Measurements from ENCODE around the gene PDXP.
A peak's percentile ranks its signal among the peaks of the same experiment; 100 is the strongest.
"Not testable (repeated sequence)": the region's sequence is repeated elsewhere in the genome, so short reads cannot be mapped to it uniquely, and the experiment has no call there.

PDXP gene

GRCh38 chr22:37658133-37659065 lies at the start of gene PDXP:
PDXP (plus strand) TSS chr22:37658723; CDS start chr22:37658783, 60 bp downstream.
- no peaks in the 10 kb centered on the region for H3K27me3 ChIP-seq (ENCODE audit: control insufficient read depth in 2 of 2, insufficient read depth in 2 of 2, low read length in 2 of 2)
- peaks cover 1 to 6% of the 10 kb centered on the region in 2 donors for H3K36me3 ChIP-seq (ENCODE audit: control insufficient read depth in 2 of 2, insufficient read depth in 2 of 2, low read length in 2 of 2)
- peak within 1 kb of the TSS; percentile 65 to 84 for H3K9ac ChIP-seq (ENCODE audit: low read depth in 1 of 2, low read length in 2 of 2)
- H3K9me3 ChIP-seq (ENCODE audit: control insufficient read depth in 2 of 2, low read length in 2 of 2): no peaks in the 10 kb centered on the region
- peak within 1 kb of the TSS; percentile 79 for H3K4me3 ChIP-seq (ENCODE audit: low read length in 2 of 2)
- peaks cover 38 to 50% of the 10 kb centered on the region in 2 donors for H3K4me1 ChIP-seq (ENCODE audit: control insufficient read depth in 2 of 2, insufficient read depth in 2 of 2, low read length in 2 of 2)
- peak within 1 kb of the TSS; percentile 88 to 91 for H3K27ac ChIP-seq (ENCODE audit: low read depth in 2 of 2, low read length in 2 of 2)

GRCh38 chr22:37609240-37610152 lies 49.0 kb upstream of the PDXP start:
- peak overlapping the region; percentile 95 for H3K27ac ChIP-seq (ENCODE audit: low read depth in 2 of 2, low read length in 2 of 2)
- H3K36me3 ChIP-seq (ENCODE audit: control insufficient read depth in 2 of 2, insufficient read depth in 2 of 2, low read length in 2 of 2): peaks cover 5% of the 10 kb centered on the region in 2 donors
- peaks cover 20 to 34% of the 10 kb centered on the region in 2 donors for H3K4me1 ChIP-seq (ENCODE audit: control insufficient read depth in 2 of 2, insufficient read depth in 2 of 2, low read length in 2 of 2)
- no peaks in the 10 kb centered on the region for H3K27me3 ChIP-seq (ENCODE audit: control insufficient read depth in 2 of 2, insufficient read depth in 2 of 2, low read length in 2 of 2)
- peak overlapping the region; percentile 82 to 83 for H3K9ac ChIP-seq (ENCODE audit: low read depth in 1 of 2, low read length in 2 of 2)
- H3K4me3 ChIP-seq (ENCODE audit: low read length in 2 of 2): peak overlapping the region; percentile 71 to 90
- H3K9me3 ChIP-seq (ENCODE audit: control insufficient read depth in 2 of 2, low read length in 2 of 2): no peaks in the 10 kb centered on the region

DNA sequence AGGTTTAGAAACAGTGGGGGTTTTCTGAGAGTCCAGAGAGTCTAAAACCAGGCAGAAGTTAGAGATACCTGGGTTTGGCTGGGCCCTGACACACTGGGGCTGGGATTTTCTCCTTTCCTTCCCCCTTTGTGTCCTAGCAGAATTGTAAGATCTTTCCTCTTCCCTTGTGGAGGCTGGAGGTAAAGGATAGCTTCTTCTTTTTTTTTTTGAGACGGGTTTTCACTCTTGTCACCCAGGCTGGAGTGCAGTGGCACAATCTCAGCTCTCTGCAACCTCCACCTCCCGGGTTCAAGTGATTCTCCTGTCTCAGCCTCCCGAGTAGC lies 48.4 kb upstream of the PDXP start:
- Histone ChIP-seq H3K4me1 (ENCODE audit: control insufficient read depth in 2 of 2, insufficient read depth in 2 of 2, low read length in 2 of 2) (peaks cover 20 to 34% of the 10 kb centered on the region in 2 donors), H3K27ac (ENCODE audit: low read depth in 2 of 2, low read length in 2 of 2) (peak overlapping the region; percentile 95), H3K9ac (ENCODE audit: low read depth in 1 of 2, low read length in 2 of 2) (peak overlapping the region; percentile 82 to 83), H3K4me3 (ENCODE audit: low read length in 2 of 2) (peak overlapping the region; percentile 71 to 90)
- not testable (repeated sequence) for H3K36me3 ChIP-seq (ENCODE audit: control insufficient read depth in 2 of 2, insufficient read depth in 2 of 2, low read length in 2 of 2); H3K9me3 ChIP-seq (ENCODE audit: control insufficient read depth in 2 of 2, low read length in 2 of 2); H3K27me3 ChIP-seq (ENCODE audit: control insufficient read depth in 2 of 2, insufficient read depth in 2 of 2, low read length in 2 of 2)

DNA sequence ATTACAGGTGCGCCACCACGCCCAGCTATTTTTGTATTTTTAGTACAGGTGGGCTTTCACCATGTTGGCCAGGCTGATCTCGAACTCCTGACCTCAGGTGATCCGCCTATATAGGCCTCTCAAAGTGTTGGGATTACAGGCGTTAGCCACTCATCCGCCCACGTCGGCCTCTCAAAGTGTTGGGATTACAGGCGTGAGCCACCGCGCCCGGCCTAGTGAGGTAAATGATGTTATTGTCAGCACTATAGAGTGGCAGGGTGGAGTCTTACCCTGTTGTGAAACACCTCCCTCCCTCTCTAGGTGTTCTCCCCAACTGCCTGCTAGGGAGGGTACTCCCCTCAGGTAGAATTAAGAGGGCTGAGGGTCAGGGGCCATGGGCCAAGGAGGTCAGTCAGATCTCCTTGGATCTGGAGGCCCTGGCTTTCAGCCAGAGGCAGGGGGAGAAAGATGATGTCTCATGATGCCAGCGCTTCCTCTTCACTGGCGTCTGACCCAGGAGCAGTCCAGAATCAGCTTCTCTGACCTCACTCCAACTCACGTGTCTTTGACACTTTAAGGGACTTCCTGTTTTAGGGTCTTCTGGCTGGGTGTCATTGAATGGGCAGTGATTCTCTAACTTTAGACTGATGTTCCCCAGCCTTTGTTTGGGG lies 47.9 kb upstream of the PDXP start:
- Histone ChIP-seq H3K36me3 (ENCODE audit: control insufficient read depth in 2 of 2, insufficient read depth in 2 of 2, low read length in 2 of 2) (peaks cover 5 to 6% of the 10 kb centered on the region in 2 donors), H3K4me1 (ENCODE audit: control insufficient read depth in 2 of 2, insufficient read depth in 2 of 2, low read length in 2 of 2) (peaks cover 16 to 30% of the 10 kb centered on the region in 2 donors), H3K9ac (ENCODE audit: low read depth in 1 of 2, low read length in 2 of 2) (peak overlapping the region in 1 of 2 donors; percentile 33), H3K4me3 (ENCODE audit: low read length in 2 of 2) (peak overlapping the region in 1 of 2 donors; percentile 90), H3K9me3 (ENCODE audit: control insufficient read depth in 2 of 2, low read length in 2 of 2) (no peaks in the 10 kb centered on the region), H3K27ac (ENCODE audit: low read depth in 2 of 2, low read length in 2 of 2) (peak overlapping the region; percentile 95), H3K27me3 (ENCODE audit: control insufficient read depth in 2 of 2, insufficient read depth in 2 of 2, low read length in 2 of 2) (no peaks in the 10 kb centered on the region)

DNA sequence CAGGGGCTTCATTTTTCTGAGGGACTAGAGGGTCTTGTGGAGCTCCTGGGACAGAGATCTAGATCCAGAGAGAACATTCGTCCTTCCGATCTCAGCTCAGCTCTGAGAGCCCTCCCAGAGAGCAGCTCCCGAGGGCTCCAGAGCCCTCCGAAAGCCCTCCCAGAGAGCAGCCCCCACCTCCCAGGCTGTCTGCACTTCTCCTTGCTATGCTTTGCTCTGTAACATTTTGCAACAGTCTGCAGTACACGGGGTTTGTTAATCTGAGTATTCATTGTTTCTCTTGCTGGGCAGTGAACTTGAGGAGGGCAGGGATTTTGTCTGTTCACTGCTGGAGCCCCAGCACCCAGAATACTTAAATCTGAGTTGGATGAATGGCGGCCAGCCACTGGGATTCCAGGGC lies 47.3 kb upstream of the PDXP start:
- H3K9me3 ChIP-seq (ENCODE audit: control insufficient read depth in 2 of 2, low read length in 2 of 2): no peaks in the 10 kb centered on the region
- H3K27me3 ChIP-seq (ENCODE audit: control insufficient read depth in 2 of 2, insufficient read depth in 2 of 2, low read length in 2 of 2): no peaks in the 10 kb centered on the region
- H3K36me3 ChIP-seq (ENCODE audit: control insufficient read depth in 2 of 2, insufficient read depth in 2 of 2, low read length in 2 of 2): peaks cover 8 to 9% of the 10 kb centered on the region in 2 donors
- peaks cover 16 to 30% of the 10 kb centered on the region in 2 donors for H3K4me1 ChIP-seq (ENCODE audit: control insufficient read depth in 2 of 2, insufficient read depth in 2 of 2, low read length in 2 of 2)
- peak overlapping the region in 1 of 2 donors; percentile 17 for H3K27ac ChIP-seq (ENCODE audit: low read depth in 2 of 2, low read length in 2 of 2)
- H3K9ac ChIP-seq (ENCODE audit: low read depth in 1 of 2, low read length in 2 of 2): no peak overlapping the region
- no peak overlapping the region for H3K4me3 ChIP-seq (ENCODE audit: low read length in 2 of 2)

DNA sequence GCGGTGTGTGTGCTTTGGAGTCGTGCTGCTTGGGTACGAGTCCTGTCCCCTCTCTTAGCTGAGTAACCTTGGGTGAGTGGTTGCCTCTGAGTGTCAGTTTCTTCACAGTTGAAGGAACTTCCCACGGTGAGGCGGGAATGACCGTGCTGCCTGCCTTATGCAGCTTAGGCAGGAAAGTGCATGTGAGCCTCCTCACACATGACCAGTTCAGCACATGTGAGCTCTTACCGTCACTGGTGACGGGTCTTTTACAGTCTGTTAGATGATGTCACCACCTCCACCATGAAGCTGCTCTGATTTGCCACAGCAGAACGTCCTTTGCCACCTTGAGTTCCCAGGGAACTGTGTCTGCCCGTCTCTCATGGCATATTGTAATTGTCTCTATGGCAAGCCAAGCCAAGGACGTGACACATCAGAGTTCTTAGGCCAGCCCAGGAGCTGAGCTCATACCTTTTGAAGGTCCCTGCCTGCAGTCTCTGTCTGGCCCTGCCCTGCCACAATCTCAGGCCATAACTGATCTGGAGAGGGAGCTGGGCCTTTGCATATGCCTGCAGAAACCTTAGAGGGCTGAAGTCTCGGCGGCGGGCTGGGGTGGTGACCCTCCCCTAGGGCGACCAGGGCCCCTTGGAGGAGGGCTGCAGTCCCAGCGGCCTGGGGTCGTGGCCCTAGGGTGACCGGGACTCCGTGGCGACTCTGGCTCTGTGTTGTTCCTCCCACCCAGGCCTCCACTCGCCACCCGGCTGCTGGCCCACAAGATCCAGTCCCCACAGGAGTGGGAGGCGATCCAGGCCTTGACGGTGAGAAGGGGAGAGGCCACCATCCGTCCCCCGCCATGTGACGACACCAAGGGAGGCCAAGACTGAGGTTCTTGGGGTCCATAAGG lies 42.1 kb upstream of the PDXP start:
- Histone ChIP-seq H3K27ac (ENCODE audit: low read depth in 2 of 2, low read length in 2 of 2) (no peak overlapping the region), H3K4me1 (ENCODE audit: control insufficient read depth in 2 of 2, insufficient read depth in 2 of 2, low read length in 2 of 2) (no peaks in the 10 kb centered on the region)

GRCh38 chr22:37617431-37617830 lies 41.1 kb upstream of the PDXP start:
- H3K27me3 ChIP-seq (ENCODE audit: control insufficient read depth in 2 of 2, insufficient read depth in 2 of 2, low read length in 2 of 2): no peaks in the 10 kb centered on the region
- peaks cover 45 to 50% of the 10 kb centered on the region in 2 donors for H3K36me3 ChIP-seq (ENCODE audit: control insufficient read depth in 2 of 2, insufficient read depth in 2 of 2, low read length in 2 of 2)
- no peaks in the 10 kb centered on the region for H3K4me1 ChIP-seq (ENCODE audit: control insufficient read depth in 2 of 2, insufficient read depth in 2 of 2, low read length in 2 of 2)
- H3K4me3 ChIP-seq (ENCODE audit: low read length in 2 of 2): no peak overlapping the region
- no peak overlapping the region for H3K9ac ChIP-seq (ENCODE audit: low read depth in 1 of 2, low read length in 2 of 2)
- no peaks in the 10 kb centered on the region for H3K9me3 ChIP-seq (ENCODE audit: control insufficient read depth in 2 of 2, low read length in 2 of 2)
- H3K27ac ChIP-seq (ENCODE audit: low read depth in 2 of 2, low read length in 2 of 2): no peak overlapping the region

More for the DNA sequence above, 42.1 kb upstream of the PDXP start:
- Histone ChIP-seq H3K9ac (ENCODE audit: low read depth in 1 of 2, low read length in 2 of 2) (no peak overlapping the region), H3K36me3 (ENCODE audit: control insufficient read depth in 2 of 2, insufficient read depth in 2 of 2, low read length in 2 of 2) (peaks cover 43 to 48% of the 10 kb centered on the region in 2 donors), H3K4me3 (ENCODE audit: low read length in 2 of 2) (no peak overlapping the region), H3K27me3 (ENCODE audit: control insufficient read depth in 2 of 2, insufficient read depth in 2 of 2, low read length in 2 of 2) (no peaks in the 10 kb centered on the region), H3K9me3 (ENCODE audit: control insufficient read depth in 2 of 2, low read length in 2 of 2) (no peaks in the 10 kb centered on the region)

- peaks cover 0 to 2% of the 10 kb centered on the region in 2 donors for H3K4me1 ChIP-seq (ENCODE audit: control insufficient read depth in 2 of 2, insufficient read depth in 2 of 2, low read length in 2 of 2)
- H3K9ac ChIP-seq (ENCODE audit: low read depth in 1 of 2, low read length in 2 of 2): no peak overlapping the region
- peaks cover 51 to 56% of the 10 kb centered on the region in 2 donors for H3K36me3 ChIP-seq (ENCODE audit: control insufficient read depth in 2 of 2, insufficient read depth in 2 of 2, low read length in 2 of 2)
- no peaks in the 10 kb centered on the region for H3K9me3 ChIP-seq (ENCODE audit: control insufficient read depth in 2 of 2, low read length in 2 of 2)
- no peaks in the 10 kb centered on the region for H3K27me3 ChIP-seq (ENCODE audit: control insufficient read depth in 2 of 2, insufficient read depth in 2 of 2, low read length in 2 of 2)
- H3K4me3 ChIP-seq (ENCODE audit: low read length in 2 of 2): no peak overlapping the region
- no peak overlapping the region for H3K27ac ChIP-seq (ENCODE audit: low read depth in 2 of 2, low read length in 2 of 2)
Measured at GRCh38 chr22:37618072-37618656, 40.4 kb upstream of the PDXP start.

GRCh38 chr22:37618674-37619073 lies 39.8 kb upstream of the PDXP start:
- Histone ChIP-seq H3K4me3 (ENCODE audit: low read length in 2 of 2) (no peak overlapping the region), H3K9ac (ENCODE audit: low read depth in 1 of 2, low read length in 2 of 2) (no peak overlapping the region), H3K27ac (ENCODE audit: low read depth in 2 of 2, low read length in 2 of 2) (no peak overlapping the region), H3K4me1 (ENCODE audit: control insufficient read depth in 2 of 2, insufficient read depth in 2 of 2, low read length in 2 of 2) (peaks cover under 1 to 7% of the 10 kb centered on the region in 2 donors), H3K36me3 (ENCODE audit: control insufficient read depth in 2 of 2, insufficient read depth in 2 of 2, low read length in 2 of 2) (peaks cover 53 to 58% of the 10 kb centered on the region in 2 donors), H3K9me3 (ENCODE audit: control insufficient read depth in 2 of 2, low read length in 2 of 2) (no peaks in the 10 kb centered on the region), H3K27me3 (ENCODE audit: control insufficient read depth in 2 of 2, insufficient read depth in 2 of 2, low read length in 2 of 2) (no peaks in the 10 kb centered on the region)
